Panc1 (cell line): Measurements from ENCODE around the gene VTI1A.

Source experiments
- POLR2AphosphoS5 ChIP-seq: IDR thresholded peaks from 2 replicates; pipeline ENCODE4 v1.6.1; 2012; ENCODE audit warnings: mild to moderate bottlenecking, low read depth, low read length, moderate library complexity
- TCF7L2 ChIP-seq: IDR thresholded peaks from 2 replicates; pipeline ENCODE4 v1.6.1; 2011; ENCODE audit warnings: mild to moderate bottlenecking, low read depth, low read length, inconsistent platforms
- TF ChIP-seq, protein P1 (sequence below): fragments of 450-650 bp; IDR thresholded peaks from 2 replicates; pipeline ENCODE4 v1.5.1; 2017; ENCODE audit warnings: mild to moderate bottlenecking

DNA sequence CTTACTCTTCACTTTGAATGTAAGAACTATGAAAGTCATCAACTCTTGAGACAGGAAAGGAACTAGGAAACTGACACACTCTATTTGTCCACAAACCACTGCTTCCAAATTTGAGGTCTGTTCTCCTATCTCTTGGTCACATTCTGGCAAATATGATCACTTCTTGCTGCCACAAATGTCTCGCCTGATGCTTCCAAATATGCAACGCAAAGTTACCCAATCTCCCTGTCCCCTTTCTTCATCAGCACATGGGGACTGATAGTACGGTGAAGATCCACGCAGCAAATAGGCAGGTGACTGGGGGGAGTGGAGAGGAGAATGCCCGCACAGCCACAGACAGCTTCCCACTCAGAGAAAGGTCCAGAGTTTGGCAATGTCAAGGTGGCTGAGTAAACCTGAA lies 410.5 kb downstream of the VTI1A start:
- TF ChIP-seq POLR2AphosphoS5 (no peak), TCF7L2 (no peak)
- TF ChIP-seq, protein P1, sequence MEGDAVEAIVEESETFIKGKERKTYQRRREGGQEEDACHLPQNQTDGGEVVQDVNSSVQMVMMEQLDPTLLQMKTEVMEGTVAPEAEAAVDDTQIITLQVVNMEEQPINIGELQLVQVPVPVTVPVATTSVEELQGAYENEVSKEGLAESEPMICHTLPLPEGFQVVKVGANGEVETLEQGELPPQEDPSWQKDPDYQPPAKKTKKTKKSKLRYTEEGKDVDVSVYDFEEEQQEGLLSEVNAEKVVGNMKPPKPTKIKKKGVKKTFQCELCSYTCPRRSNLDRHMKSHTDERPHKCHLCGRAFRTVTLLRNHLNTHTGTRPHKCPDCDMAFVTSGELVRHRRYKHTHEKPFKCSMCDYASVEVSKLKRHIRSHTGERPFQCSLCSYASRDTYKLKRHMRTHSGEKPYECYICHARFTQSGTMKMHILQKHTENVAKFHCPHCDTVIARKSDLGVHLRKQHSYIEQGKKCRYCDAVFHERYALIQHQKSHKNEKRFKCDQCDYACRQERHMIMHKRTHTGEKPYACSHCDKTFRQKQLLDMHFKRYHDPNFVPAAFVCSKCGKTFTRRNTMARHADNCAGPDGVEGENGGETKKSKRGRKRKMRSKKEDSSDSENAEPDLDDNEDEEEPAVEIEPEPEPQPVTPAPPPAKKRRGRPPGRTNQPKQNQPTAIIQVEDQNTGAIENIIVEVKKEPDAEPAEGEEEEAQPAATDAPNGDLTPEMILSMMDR, result no peak
